Posterior cingulate gyrus (tissue), 11 donors: ENCODE measurements around the gene RTCB.

ENCODE experiments used
- DNase-seq, 10 donors: peaks; one replicate each; pipeline versions ENCODE4 v3.0.0 to v3.0.0-alpha.2; 2020 to 2021; ENCODE audit warnings: mixed read lengths in 3 of 10
- intact Hi-C: fragments of 100-400 bp; cut with DNase I; formaldehyde crosslinking; loops from one replicate; pipeline ENCODE4 v1.15.1; 2023

RTCB gene

DNA sequence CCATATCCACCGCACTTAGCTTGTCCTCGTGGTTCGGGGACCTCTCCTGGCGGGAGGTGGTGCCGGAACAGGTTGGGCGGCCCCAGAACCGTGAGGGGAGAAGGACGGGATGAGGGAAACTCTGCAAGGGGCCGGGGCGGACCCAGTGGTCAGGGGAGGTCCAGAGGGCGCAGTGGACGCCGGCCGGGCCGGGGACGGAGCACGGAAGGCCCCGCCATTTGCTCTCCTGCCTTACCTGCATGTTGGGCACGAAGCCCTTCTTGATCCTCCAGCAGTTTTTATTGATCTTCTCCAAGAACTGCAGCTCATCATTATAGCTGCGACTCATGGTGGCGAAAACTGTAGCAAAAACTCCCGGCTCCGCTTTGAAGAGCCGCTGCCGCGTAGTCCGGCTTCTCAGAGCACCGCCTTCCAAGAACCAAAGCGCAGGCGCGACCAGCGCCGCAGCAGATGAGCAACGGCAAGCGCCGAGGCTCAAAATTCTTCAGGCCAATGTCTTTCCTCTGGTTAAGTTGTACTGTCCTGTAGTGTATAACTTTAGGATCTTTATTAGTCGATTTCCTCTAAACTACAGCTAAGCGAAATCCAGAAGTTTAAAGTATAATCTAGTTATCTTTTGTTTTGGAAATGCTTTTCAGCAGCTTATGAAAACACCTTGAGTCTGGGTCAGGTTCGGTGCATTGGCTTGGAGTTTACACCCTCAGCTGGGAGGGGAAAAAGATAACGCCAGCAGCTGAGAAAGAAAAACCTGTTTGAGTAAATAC, at the start of gene RTCB:
RTCB (minus strand) TSS at position 419 of the 764 bp plus-strand sequence; CDS start at position 328, 91 bp downstream.
- intact Hi-C loops: loop anchor here (1.0 kb wide), 1 partner anchor 62 kb away; the partner anchor contains the start of gene FBXO7
- DNase-seq: peak; percentile 85 to 99 (median 92)

- intact Hi-C loops: loop anchor here (10.0 kb wide), 1 partner anchor 352 kb away; no protein-coding TSS in a partner anchor
- DNase-seq: no peak
Measured at GRCh38 chr22:32457031-32457430, 45.0 kb upstream of the RTCB start.

- intact Hi-C loops: no loop called here
- DNase-seq: no peak
Measured at GRCh38 chr22:32448980-32449379, 36.9 kb upstream of the RTCB start.

DNA sequence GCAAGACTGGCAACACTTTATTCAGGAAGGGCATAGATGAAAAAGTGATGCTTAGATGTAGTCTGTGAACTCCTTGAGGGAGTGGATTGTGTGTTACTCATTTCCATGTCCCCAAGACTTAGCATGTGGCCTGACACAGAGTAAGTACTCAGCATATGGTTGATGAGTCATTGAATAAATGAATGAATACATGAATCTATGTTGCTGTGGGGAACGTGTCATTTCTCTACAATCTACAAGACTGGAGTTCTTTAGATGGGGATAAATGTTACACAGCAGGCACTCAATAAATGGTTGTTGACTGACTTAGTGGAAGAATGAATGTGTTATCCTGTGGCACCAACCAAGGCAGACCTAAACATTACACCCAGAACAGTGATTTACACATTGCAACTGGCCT, 34.3 kb upstream of the RTCB start:
- DNase-seq: no peak
- intact Hi-C loops: no loop called here

- DNase-seq: no peak
- intact Hi-C loops: no loop called here
Measured at GRCh38 chr22:32444068-32444467, 32.0 kb upstream of the RTCB start.

- intact Hi-C loops: no loop called here
- no peak for DNase-seq
Measured at GRCh38 chr22:32430352-32430751, 18.3 kb upstream of the RTCB start.

GRCh38 chr22:32426881-32427280, 14.8 kb upstream of the RTCB start:
- intact Hi-C loops: no loop called here
- DNase-seq: no peak

DNA sequence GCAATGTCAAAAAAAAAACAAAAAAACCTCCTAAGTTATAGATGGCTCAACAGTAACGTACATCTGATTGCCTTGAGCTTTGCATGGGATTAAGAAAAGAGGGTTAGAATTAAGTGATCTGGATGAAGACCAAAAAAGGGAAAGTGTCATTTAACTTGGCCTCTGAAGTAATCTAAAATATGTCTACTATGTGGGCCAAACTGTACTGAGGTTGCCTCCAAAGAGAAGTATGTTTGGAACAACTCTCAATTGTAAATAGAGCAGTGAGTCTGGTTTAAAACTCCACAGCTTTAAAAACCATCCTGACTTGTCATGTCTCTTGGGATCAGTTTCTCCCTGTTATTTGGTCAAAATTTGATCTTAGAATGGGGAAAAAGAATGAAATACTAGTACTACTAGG, 11.6 kb upstream of the RTCB start:
- intact Hi-C loops: no loop called here
- DNase-seq: no peak

DNA sequence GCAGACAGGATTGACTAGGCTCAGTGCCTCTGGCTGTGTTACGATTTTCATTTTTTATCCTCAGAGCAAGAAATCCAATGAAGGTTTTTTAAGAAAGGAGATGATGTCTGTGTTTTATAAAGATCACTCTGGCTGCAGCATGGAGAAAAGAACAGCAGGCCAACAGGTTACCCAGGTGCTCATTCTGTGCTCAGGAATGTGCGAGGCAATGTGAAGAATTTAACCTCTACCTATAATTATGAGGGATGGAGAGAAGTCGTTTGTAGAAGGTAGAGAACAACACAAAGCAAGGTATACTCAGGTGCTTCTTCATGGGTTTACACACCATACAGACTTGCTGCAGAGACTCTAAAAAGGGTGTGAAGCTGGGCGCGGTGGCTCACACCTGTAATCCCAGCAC, 10.0 kb upstream of the RTCB start:
- intact Hi-C loops: no loop called here

DNA sequence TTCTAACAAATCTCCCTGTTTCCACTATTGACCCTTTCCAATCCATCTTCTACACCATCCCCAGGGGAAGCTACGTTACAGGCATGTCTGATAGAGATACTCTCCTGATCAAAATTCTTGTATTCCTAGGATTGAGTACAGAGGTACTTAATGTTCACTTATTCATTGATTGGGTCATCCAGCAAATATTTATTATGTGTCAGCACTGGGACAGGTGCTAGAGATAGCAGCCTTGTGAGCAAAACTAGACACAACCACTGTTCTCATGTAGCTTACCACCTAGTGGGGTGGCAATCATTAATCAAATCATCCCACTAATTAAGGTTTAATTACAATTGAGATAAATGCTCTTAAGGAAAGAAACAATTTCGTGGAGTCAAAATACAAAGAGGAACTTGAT, 9.4 kb upstream of the RTCB start:
- intact Hi-C loops: no loop called here
- DNase-seq: no peak

More for the DNA sequence above, 10.0 kb upstream of the RTCB start:
- no peak for DNase-seq

GRCh38 chr22:32417906-32418305, 5.9 kb upstream of the RTCB start:
- DNase-seq: no peak
- intact Hi-C loops: no loop called here

DNA sequence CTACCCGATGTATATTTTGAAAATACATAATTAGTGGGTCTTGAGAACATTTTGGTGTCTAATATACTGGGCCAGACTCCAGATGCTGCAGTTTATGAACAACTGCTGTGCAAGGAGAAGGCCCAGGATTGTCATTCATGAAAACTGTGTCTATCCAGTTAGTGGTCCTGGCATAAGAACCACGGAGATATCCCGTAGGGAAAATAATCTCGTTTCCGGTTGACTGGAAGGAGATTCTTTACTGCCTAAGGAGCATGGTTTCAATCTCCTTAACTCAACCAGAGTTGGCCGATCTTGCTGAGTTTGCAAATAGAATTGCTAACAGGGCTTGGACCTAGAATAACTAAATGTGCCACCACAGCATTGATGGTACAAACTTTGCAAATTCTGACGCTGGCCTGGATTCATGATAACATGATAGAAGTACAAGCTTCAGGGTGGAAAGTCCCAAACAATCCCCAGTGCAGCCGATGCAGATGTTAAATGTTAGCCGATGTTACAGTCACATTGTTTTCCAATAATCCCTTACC, 4.6 kb upstream of the RTCB start:
- intact Hi-C loops: no loop called here
- DNase-seq: no peak

- intact Hi-C loops: no loop called here
- DNase-seq: no peak
Measured at GRCh38 chr22:32414191-32414590, 2.1 kb upstream of the RTCB start.

DNA sequence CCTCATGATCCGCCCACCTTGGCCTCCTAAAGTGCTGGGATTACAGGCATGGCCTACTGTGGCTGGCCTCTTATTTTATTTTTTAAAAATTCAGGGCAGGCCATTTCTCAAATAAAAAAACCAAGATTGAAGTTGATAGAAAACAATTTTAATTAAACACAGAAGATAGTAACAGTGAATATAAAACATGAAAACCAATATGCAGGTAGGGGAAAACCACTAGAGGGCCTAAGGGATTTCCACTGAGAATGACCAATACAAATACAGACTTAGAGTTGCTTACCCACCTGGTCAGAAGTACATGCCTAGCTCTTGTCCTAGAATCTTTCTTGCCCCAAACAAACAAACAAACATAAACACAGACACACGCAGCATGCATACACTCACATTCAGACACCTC, 1.7 kb upstream of the RTCB start:
- no peak for DNase-seq
- intact Hi-C loops: no loop called here

GRCh38 chr22:32411402-32411801, 645 bp downstream of the RTCB start:
- DNase-seq: no peak
- intact Hi-C loops: no loop called here

DNA sequence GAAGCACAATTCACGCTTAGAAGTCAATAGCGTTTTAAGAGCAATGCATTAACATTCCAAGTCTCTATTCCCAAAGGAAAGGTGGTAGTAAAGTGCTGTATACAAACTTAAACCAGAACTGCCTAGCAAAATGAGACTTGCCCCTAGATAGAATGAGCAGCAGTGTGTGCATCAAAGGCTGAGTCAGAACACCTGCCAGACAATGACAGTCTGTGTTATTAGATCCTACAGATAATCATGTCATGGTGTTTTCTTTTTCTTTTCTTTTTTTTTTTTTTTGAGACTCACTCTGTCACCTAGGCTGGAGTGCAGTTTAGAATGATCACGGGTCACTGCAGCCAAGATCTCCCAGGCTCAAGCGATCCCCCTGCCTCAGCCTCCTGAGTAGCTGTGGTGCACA, 1.6 kb downstream of the RTCB start:
- no peak for DNase-seq
- intact Hi-C loops: no loop called here

GRCh38 chr22:32409977-32410376, 2.1 kb downstream of the RTCB start:
- intact Hi-C loops: no loop called here
- DNase-seq: no peak

DNA sequence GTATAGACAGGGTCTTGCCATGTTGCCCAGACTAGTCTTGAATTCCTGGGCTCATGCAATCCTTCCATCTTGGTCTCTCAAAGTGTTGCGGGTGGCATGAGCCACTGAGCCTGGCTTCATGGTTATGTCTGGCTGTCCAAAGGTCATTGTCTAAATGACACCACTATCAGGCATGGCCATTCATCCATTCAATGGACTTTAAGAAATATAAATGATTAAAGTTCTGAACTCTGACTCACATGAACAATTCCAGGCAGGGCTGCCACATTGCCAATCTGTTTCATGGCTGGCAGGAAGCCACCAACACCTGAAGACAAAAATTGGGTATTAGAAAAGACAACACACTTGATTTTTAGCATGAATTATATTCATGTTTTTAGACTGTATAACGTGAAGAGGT, 4.1 kb downstream of the RTCB start:
- intact Hi-C loops: no loop called here
- no peak for DNase-seq

- DNase-seq: no peak
- intact Hi-C loops: no loop called here
Measured at GRCh38 chr22:32407312-32407711, 4.7 kb downstream of the RTCB start.

DNA sequence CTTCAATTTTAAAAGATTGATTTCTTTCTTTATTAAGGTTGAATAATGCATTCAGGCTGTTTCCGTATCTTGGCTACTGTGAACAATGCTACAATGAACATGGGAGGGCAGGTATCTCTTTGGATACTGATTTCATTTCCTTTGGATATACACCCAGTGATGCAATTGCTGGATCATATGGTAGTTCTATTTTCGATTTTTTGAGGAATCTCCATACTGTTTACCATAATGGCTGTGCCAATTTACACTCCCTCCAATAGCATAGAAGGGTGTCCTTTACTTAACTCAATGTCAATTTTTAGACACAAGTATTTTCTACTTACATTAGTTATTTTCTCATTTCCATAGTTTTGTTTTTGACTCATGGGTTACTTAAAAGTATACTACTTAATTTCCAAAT, 8.0 kb downstream of the RTCB start:
- DNase-seq: no peak
- intact Hi-C loops: no loop called here

DNA sequence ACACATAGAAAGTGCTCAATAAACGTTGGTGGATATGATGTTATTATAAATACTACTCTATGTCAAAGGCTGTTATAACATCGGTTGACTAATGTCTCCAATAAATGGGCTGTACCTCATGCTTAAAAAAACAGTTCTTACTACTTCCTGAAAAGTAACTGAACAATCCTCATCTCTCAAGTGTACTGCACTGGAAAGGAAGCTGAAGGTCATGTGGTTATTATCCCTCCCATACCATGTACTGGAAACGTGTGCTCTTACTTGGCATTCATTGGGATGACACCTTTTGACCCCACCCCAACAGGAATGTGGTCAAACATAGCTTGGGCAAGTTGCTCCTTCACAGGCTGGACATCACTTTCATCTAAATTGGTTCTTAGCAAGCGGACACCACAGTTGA, 10.6 kb downstream of the RTCB start:
- intact Hi-C loops: no loop called here
- no peak for DNase-seq

GRCh38 chr22:32396746-32397145, 15.3 kb downstream of the RTCB start:
- no peak for DNase-seq
- intact Hi-C loops: no loop called here
